ENCODE data around the gene LPCAT1. TPM values are rescaled to one million over a fixed set of nuclear protein-coding genes. Genes with fewer than 3 reads are reported as not detected.

LPCAT1 gene
- total and polyA plus RNA-seq, 2 experiments from 2014 or later = 44.1 to 56.0 TPM

DNA sequence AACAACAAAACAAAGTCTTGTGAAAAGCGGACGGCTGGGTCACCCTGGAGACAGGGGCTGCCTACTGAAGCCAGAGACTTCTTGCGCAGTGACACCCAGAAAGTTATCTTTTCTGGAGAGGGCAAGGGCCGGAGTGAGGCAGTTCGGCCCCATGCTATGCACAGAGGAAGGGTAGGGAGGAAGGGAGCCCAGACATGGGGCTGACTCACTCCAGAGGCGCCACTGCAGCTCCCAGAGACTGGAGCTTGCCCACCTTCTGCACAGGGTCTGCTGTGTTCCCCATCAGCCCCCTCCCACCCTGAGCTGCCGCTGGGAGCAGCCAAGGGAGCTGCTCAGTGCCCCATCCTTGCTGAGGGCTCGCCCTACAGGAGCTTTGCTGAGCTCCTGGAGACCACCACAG lies 91.9 kb downstream of the LPCAT1 start:
- H3K36me3 ChIP-seq (replicated peaks; ENCODE audit: insufficient read depth, low read depth) = no peaks in the 10 kb centered on the region
- 88% methylated on average over 8 of the region's 8 CpGs for WGBS (ENCODE audit: low lambda C conversion rate, missing lambda C conversion rate)
- no peaks in the 10 kb centered on the region for H3K9me2 ChIP-seq (replicated peaks; ENCODE audit: insufficient read depth)
- no peaks in the 10 kb centered on the region for H3K79me2 ChIP-seq
- H2AFZ ChIP-seq = no peak overlapping the region
- no peak overlapping the region for H3K4me2 ChIP-seq
- no peak overlapping the region for H3K4me3 ChIP-seq
- TF ChIP-seq, protein P1, sequence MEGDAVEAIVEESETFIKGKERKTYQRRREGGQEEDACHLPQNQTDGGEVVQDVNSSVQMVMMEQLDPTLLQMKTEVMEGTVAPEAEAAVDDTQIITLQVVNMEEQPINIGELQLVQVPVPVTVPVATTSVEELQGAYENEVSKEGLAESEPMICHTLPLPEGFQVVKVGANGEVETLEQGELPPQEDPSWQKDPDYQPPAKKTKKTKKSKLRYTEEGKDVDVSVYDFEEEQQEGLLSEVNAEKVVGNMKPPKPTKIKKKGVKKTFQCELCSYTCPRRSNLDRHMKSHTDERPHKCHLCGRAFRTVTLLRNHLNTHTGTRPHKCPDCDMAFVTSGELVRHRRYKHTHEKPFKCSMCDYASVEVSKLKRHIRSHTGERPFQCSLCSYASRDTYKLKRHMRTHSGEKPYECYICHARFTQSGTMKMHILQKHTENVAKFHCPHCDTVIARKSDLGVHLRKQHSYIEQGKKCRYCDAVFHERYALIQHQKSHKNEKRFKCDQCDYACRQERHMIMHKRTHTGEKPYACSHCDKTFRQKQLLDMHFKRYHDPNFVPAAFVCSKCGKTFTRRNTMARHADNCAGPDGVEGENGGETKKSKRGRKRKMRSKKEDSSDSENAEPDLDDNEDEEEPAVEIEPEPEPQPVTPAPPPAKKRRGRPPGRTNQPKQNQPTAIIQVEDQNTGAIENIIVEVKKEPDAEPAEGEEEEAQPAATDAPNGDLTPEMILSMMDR (IDR thresholded peaks at IDR 0.05; ENCODE audit: poor library complexity) = no peak
- TF ChIP-seq EZH2phosphoT487 (IDR thresholded peaks at IDR 0.05; ENCODE audit: low read depth, severe bottlenecking, unreplicated experiment) (no peak), EZH2 (IDR thresholded peaks at IDR 0.05; ENCODE audit: borderline replicate concordance) (no peak)
- H3K4me1 ChIP-seq (ENCODE audit: insufficient read depth) = no peaks in the 10 kb centered on the region
- no peak overlapping the region for H3K27ac ChIP-seq
- DNase-seq (ENCODE audit: low spot score) = no peak
- peaks cover 8% of the 10 kb centered on the region for H3K9me3 ChIP-seq (ENCODE audit: low read depth)
- no peaks in the 10 kb centered on the region for H4K20me1 ChIP-seq (ENCODE audit: insufficient read depth, poor library complexity, severe bottlenecking)
- no peaks in the 10 kb centered on the region for H3K27me3 ChIP-seq

DNA sequence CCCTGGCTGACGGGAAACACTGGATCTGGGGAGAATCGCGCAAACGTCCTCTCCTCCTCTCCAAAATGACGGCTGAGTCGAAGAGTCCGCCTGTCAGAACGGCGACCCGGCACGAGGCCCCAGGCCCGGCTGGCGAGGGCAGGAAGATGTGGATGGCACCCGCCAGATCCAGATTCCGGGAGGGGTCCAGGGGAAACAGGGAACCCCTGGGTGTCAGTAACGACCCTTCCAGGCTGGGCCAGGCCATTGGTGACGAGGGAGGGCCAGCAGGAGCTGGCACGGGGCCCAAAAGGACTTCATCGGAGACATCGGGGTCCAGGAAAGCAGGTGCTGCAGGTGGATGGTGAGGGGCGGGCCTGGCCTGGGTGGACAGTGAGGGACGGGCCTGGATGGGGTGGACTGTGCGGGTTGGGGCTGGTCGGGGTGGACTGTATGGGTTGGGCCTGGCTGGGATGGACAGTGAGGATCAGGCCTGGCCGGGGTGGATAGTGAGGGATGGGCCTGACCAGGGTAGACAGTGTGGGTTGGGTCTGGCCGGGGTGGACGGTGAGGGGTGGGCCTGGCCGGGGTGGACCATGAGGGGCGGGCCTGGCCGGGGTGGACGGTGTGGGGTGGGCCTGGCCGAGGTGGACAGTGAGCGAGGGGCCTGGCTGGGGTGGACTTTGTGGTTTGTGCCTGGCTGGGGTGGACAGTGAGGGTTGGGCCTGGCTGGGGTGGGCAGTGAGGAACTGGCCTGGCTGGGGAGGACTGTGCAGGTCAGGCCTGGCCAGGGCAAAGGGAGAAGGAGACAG lies 92.5 kb downstream of the LPCAT1 start:
- H3K4me3 ChIP-seq = no peak overlapping the region
- no peak overlapping the region for H2AFZ ChIP-seq
- no peaks in the 10 kb centered on the region for H3K36me3 ChIP-seq (replicated peaks; ENCODE audit: insufficient read depth, low read depth)
- no peaks in the 10 kb centered on the region for H4K20me1 ChIP-seq (ENCODE audit: insufficient read depth, poor library complexity, severe bottlenecking)
- H3K4me1 ChIP-seq (ENCODE audit: insufficient read depth) = no peaks in the 10 kb centered on the region
- no peak overlapping the region for H3K27ac ChIP-seq
- DNase-seq (ENCODE audit: low spot score) = no peak
- no peak overlapping the region for H3K4me2 ChIP-seq
- H3K27me3 ChIP-seq = no peaks in the 10 kb centered on the region
- WGBS (ENCODE audit: low lambda C conversion rate, missing lambda C conversion rate) = 93% methylated on average over 24 of the region's 33 CpGs
- no peaks in the 10 kb centered on the region for H3K9me2 ChIP-seq (replicated peaks; ENCODE audit: insufficient read depth)
- H3K79me2 ChIP-seq = no peaks in the 10 kb centered on the region
- peaks cover 8% of the 10 kb centered on the region for H3K9me3 ChIP-seq (ENCODE audit: low read depth)
- no peak for TF ChIP-seq EZH2phosphoT487 (IDR thresholded peaks at IDR 0.05; ENCODE audit: low read depth, severe bottlenecking, unreplicated experiment)
- TF ChIP-seq, protein P1 (IDR thresholded peaks at IDR 0.05; ENCODE audit: poor library complexity) = no peak
- TF ChIP-seq EZH2 (IDR thresholded peaks at IDR 0.05; ENCODE audit: borderline replicate concordance) = no peak

DNA sequence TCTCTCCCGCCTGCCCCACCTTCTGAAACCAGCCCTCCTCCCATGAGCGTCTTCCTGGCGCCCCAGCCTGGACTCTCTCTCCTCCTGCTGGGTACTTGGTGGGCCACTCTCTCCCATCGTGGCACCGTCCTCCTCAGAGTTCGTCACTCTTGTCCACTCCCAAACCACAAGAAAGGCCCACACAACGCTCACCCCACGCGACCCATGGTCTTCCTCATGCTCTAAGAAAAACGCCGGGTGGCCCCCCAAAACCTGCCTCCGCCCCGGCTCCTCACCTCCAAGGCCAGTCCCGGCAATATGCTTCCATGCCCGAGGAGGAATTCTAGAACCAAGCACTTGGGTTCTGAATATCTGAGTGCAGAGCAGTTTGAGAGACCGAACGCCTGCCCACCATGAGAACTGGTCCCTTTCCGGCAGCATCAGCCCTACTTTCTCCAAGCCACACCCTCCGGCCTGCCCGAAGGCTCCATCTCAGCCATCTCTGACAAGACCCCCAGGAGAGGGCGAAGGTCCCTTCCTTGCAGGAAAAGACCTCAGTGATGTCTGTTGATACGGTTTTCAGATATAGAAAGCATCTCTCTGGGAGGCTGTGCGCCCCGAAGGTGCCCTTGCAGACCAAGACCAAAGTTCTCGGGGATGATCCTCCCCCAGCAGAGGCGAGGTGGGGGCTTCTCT lies 93.5 kb downstream of the LPCAT1 start:
- Histone ChIP-seq H4K20me1 (ENCODE audit: insufficient read depth, poor library complexity, severe bottlenecking) (no peaks in the 10 kb centered on the region), H3K79me2 (no peaks in the 10 kb centered on the region), H3K27ac (no peak overlapping the region), H3K36me3 (replicated peaks; ENCODE audit: insufficient read depth, low read depth) (no peaks in the 10 kb centered on the region), H3K4me1 (ENCODE audit: insufficient read depth) (no peaks in the 10 kb centered on the region), H3K4me3 (no peak overlapping the region), H3K4me2 (no peak overlapping the region), H3K9me3 (ENCODE audit: low read depth) (peaks cover 8% of the 10 kb centered on the region), H3K27me3 (no peaks in the 10 kb centered on the region), H3K9me2 (replicated peaks; ENCODE audit: insufficient read depth) (no peaks in the 10 kb centered on the region), H2AFZ (no peak overlapping the region)
- WGBS (ENCODE audit: low lambda C conversion rate, missing lambda C conversion rate) = 91% methylated on average over 26 of the region's 26 CpGs
- TF ChIP-seq EZH2 (IDR thresholded peaks at IDR 0.05; ENCODE audit: borderline replicate concordance) (no peak), EZH2phosphoT487 (IDR thresholded peaks at IDR 0.05; ENCODE audit: low read depth, severe bottlenecking, unreplicated experiment) (no peak)
- TF ChIP-seq, protein P1 (IDR thresholded peaks at IDR 0.05; ENCODE audit: poor library complexity) = no peak
- no peak for DNase-seq (ENCODE audit: low spot score)
